GM21576 (cell line): ENCODE data around the gene SH2D7.
A peak's percentile ranks its signal among the peaks of the same experiment; 100 is the strongest.

ENCODE experiments used
- ATAC-seq: cut with Tn5 transposase; IDR thresholded peaks from one replicate; pipeline ENCODE4 v1.9.1; 2021; ENCODE audit warnings: mild to moderate bottlenecking, moderate library complexity; ENCODE audit not compliant: unreplicated experiment

Gene SH2D7

DNA sequence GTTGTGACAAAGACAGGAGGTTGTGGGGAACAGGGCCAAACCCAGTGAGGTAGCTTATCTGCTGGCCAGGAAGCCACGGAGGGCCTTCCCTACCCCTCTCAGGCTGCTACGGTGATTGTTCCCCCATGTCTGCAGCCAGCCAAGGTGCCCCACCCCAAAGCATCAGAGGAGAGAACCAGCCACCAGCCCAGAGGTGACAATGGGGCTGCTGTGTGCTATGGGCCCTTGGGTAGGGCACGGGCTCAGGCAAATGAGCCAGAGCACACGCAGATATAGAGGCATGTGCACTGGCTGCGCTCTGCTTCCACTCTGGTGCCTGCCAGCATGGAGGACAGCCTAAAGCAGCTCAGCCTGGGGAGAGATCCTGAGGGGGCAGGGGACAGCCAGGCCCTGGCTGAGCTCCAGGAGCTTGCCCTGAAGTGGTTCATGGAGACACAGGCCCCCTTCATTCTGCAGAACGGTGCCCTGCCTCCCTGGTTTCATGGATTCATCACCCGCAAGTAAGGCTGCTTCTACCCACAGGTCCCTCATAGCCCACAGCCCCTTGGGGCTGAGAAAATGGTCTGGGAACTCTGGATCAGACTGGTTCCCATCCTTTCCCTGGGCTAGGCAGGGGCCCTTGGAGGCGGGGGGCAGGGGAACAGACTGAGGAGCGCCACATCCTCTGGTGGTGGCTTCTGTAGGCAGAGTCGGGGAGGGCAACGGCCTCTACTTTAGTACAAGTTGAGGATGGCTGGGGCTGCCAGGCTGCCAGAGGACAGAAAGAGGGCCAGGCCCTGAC, at the start of gene SH2D7:
Gene SH2D7, plus strand, starts transcription at position 301 of the 781 bp plus-strand sequence. Its CDS starts 24 bp downstream, at position 325.
- no peak for ATAC-seq

- ATAC-seq = no peak
Measured at GRCh38 chr15:78044407-78045155, 47.8 kb upstream of the SH2D7 start.

- no peak for ATAC-seq
Measured at GRCh38 chr15:78045189-78045588, 47.2 kb upstream of the SH2D7 start.

DNA sequence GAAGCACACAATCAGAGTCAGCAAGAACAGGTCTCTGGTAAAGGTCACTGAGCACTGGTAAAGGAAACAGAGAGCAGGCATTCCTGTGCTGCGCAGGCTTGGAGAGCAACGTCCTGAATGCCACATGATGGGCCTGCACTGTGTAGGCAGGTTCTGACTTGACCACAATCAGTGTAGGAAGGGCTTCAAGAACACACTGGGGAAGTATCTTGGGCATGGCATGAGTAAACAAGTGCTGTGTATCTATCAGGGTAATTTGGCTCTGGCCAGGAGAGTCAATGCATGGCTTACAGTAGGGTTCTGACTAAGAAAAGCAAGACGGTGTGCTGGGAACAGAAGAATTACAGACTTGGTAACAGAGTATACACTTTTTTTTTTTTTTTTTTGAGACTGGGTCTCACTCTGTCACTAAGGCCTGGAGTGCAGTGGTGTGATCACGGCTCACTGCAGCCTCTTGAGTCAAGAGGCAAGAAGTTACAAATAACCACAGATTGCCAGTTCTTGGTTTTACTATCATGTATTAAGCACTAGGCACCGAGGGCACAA, 45.5 kb upstream of the SH2D7 start:
- no peak for ATAC-seq

DNA sequence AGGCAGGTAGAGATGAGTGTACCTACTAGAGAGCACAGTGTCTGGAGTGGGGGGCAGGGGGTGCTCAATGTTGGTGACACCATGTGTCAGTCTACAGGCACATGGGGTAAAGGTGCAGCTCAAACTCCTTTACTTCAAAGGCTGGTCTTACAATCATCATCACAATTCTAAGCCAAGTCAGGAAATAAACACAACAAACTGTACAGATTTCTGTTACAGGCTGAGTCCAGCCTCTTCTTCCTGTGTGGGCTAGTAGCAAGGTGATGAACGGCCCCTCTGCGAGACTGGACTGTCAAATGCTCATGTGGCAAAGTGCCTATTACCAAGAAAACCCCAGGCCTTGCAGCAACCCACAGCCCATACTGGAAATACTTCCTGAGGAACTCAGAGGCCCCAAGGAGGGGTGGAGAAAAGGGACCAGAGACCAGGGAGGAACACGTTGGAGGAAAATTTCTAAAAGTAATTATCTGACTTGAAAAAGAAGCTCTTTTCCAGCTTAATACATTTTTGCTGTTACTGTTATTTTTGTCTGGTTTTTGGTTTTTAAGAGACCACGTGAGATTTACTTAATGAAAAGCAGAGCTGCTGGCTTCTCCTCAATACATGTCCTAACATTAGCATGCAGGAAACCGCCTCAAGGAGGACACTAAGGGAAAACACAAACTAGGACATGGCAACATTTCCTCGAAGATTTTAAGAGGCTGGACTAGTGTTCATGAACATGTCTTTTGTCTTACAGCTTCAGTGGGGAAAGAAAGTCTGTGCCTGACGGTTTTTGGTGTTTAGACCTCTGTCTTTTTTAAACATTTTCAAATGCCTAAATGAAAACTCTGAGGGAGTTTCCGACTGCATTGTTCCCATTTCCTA, 44.4 kb upstream of the SH2D7 start:
- ATAC-seq = no peak

GRCh38 chr15:78048628-78048920, 43.8 kb upstream of the SH2D7 start:
- ATAC-seq = no peak

GRCh38 chr15:78049691-78050440, 42.5 kb upstream of the SH2D7 start:
- ATAC-seq = peak; percentile 70

- ATAC-seq = peak; percentile 10
Measured at GRCh38 chr15:78050441-78050809, 41.9 kb upstream of the SH2D7 start.

DNA sequence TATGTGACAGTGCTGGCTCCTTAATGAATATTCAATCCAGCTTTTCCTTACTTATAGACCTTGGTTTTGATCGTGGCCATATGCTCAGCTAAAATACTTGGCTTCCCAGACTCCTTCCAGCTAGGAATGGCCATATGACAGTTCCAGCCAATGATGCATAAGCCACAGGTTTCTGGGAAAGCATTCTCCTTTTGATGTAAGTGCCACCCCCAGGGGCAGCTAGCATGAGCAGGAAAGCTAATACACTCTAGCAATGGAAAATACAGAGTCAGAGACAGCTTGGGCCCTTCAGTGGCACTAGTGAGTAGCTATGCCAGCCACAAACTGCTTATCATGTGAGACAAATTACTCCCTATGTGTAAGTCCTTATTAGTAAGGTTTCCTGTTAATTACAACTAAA, 41.5 kb upstream of the SH2D7 start:
- no peak for ATAC-seq

DNA sequence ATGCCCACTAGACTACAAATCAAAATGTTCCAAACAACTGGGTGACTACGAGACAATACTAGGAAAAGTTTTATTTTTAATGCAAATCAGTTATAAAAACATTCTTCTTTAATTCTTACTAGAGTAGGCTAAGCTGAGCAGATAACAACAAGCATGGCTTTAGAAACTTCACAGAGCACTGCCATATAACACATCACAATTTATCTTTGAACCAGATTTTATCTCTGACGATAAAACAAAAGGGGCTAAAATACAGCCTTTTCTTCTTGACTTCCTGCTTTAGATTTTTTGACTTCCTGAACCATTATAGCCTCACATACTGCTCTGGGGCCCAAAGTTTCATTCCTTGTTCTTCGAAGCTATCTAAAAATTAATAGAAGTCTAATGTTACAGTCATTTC, 40.8 kb upstream of the SH2D7 start:
- ATAC-seq = no peak

DNA sequence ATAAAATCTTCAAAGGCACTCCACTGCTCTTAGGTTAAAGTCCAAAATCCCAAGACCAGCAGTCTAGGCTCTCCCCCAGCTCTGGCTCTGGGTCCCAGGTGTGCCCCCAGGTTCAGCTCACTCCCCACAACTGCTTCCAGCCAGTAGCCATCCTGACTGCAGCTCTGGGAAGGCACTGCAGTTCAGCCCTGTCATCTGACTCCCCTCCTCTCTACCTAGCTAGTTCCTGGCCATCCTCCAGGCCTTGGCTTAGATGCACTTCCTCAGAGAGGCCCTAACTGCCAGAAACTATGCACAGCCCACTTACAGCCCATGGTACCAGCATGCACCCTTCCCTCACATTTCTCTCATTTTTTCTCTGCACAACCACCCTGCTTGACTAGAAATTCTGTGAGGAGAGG, 40.4 kb upstream of the SH2D7 start:
- ATAC-seq = no peak

DNA sequence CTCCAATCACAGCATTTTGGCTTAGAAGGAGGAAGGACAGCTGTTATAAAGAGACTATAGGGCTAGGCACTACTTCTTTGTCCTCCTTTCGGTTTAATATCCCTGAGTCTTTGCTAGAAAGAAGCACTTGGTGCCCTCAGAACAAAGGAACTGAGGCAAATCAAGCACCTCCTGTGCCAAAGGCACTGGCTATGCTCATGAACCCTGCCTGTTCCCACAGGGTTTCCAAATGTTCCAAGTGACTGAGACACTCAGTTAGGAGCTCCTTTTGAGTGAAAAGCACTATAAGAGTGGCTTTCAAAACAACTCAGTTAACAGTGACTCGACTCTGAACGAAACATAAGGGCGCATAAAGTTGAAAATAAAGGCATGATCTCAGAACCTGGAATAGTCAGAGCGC, 39.8 kb upstream of the SH2D7 start:
- no peak for ATAC-seq

GRCh38 chr15:78054518-78054917, 37.8 kb upstream of the SH2D7 start:
- no peak for ATAC-seq

GRCh38 chr15:78054966-78055365, 37.4 kb upstream of the SH2D7 start:
- no peak for ATAC-seq

DNA sequence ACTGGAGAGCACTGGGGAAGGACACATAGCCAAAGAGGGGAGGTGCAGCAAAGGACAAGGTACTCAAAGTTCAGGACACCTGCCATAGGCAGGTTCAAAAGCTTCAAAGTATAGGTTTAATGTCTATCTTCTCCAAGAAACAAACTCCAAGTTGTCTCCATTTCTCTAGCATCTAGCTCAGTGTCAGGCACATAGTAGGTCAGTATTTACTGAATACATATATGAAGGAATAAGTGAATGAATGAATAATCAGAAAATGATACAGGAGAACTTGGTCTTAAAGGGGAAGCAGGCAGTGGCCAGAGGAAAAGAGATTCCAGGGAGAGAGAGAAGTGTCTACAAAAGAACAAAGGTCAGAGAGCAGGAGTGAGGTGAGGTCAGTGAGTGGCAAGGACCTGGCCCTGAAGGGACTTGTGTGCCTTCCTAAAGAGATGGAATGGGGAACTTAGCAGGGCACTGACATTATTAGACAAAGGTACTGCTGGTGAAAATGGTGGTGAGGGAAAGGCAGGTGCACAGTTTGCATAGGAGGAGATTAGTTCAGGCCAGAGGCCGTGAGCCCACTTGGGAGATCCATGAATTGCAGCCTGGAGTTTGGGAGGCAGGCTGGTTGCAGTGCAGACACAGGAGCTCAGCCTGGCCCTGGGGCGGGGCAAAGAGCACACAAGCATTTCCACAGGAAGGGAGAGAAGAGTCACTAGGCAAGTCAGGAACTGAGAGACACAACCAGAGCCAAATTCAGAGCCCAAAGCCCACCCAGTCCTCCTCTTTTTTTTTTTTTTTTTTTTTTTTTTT, 36.2 kb upstream of the SH2D7 start:
- ATAC-seq = no peak

- ATAC-seq = no peak
Measured at GRCh38 chr15:78056714-78057269, 35.6 kb upstream of the SH2D7 start.

- no peak for ATAC-seq
Measured at GRCh38 chr15:78057803-78058202, 34.6 kb upstream of the SH2D7 start.

- ATAC-seq = no peak
Measured at GRCh38 chr15:78058401-78058935, 33.9 kb upstream of the SH2D7 start.

DNA sequence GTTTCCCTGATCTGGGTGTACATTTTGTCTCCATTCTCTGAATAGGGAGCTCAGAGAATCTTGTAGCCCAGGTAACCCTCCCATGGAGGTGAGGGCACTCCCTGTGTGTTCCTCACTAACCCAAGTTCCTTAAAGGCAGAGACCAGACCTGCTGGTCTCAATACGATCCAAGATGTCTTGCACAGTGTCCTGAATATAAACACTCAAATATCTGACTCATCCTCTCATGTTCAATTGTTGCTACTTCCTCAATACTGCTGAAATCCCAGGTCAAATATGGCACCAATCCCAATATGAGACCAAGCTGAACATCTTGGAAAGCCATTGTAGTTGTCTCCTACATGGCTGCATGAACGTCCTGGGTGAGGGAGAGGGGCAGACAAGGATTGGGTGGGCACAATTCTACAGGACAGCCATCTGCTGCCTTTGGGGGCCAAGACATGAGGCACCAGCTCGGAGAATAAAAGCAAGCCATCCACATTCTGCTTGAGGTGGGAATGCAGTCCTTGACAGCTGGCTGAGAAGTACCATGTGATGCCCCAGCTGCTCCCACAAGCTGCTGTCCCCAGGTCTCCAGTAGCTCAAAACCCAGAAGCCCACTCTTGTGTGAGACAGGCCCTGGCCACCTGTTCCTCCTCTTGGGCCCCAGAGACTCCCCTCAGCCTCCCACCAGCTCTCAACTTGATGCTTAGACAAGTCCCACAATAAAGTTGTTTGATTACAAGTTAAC, 33.1 kb upstream of the SH2D7 start:
- no peak for ATAC-seq
